ENCODE data around the gene ALKBH5.
A peak's percentile ranks its signal among the peaks of the same experiment; 100 is the strongest.

ALKBH5 gene

GRCh38 chr17:18183334-18184142 lies at the start of gene ALKBH5:
TSS of gene ALKBH5 (plus strand) at chr17:18183828. CDS start at chr17:18184244, 416 bp downstream.
- peak; percentile 84 for DNase-seq

GRCh38 chr17:18136357-18136756 lies 47.3 kb upstream of the ALKBH5 start:
- DNase-seq: no peak

GRCh38 chr17:18138065-18138749 lies 45.4 kb upstream of the ALKBH5 start:
- DNase-seq: no peak

GRCh38 chr17:18139092-18139491 lies 44.5 kb upstream of the ALKBH5 start:
- DNase-seq: no peak

- no peak for DNase-seq
Observed at GRCh38 chr17:18139498-18139897, 44.1 kb upstream of the ALKBH5 start.

- DNase-seq: no peak
Observed at GRCh38 chr17:18139949-18140348, 43.7 kb upstream of the ALKBH5 start.

GRCh38 chr17:18140648-18141047 lies 43.0 kb upstream of the ALKBH5 start:
- no peak for DNase-seq

GRCh38 chr17:18141210-18141803 lies 42.3 kb upstream of the ALKBH5 start:
- no peak for DNase-seq

- no peak for DNase-seq
Observed at GRCh38 chr17:18142417-18142816, 41.2 kb upstream of the ALKBH5 start.

GRCh38 chr17:18143044-18143936 lies 40.3 kb upstream of the ALKBH5 start:
- no peak for DNase-seq

- DNase-seq: no peak
Observed at GRCh38 chr17:18144261-18144660, 39.4 kb upstream of the ALKBH5 start.

- DNase-seq: no peak
Observed at GRCh38 chr17:18144855-18145254, 38.8 kb upstream of the ALKBH5 start.

- DNase-seq: no peak
Observed at GRCh38 chr17:18145811-18146210, 37.8 kb upstream of the ALKBH5 start.

- DNase-seq: no peak
Observed at GRCh38 chr17:18146259-18146658, 37.4 kb upstream of the ALKBH5 start.

- DNase-seq: no peak
Observed at GRCh38 chr17:18146980-18147379, 36.6 kb upstream of the ALKBH5 start.

GRCh38 chr17:18148586-18148985 lies 35.0 kb upstream of the ALKBH5 start:
- no peak for DNase-seq

GRCh38 chr17:18151290-18151689 lies 32.3 kb upstream of the ALKBH5 start:
- DNase-seq: no peak

- no peak for DNase-seq
Observed at GRCh38 chr17:18155179-18155578, 28.4 kb upstream of the ALKBH5 start.

GRCh38 chr17:18156171-18156975 lies 27.3 kb upstream of the ALKBH5 start:
- no peak for DNase-seq

- no peak for DNase-seq
Observed at GRCh38 chr17:18156976-18157280, 26.7 kb upstream of the ALKBH5 start.

GRCh38 chr17:18157354-18157985 lies 26.2 kb upstream of the ALKBH5 start:
- no peak for DNase-seq

Measured in NK-92 treated with Interleukin-12 subunit alpha and Interleukin-12 subunit beta, amount 100 ng/mL, for 24 hours (cell line).